ENCODE data around the gene LIPC.

DNA sequence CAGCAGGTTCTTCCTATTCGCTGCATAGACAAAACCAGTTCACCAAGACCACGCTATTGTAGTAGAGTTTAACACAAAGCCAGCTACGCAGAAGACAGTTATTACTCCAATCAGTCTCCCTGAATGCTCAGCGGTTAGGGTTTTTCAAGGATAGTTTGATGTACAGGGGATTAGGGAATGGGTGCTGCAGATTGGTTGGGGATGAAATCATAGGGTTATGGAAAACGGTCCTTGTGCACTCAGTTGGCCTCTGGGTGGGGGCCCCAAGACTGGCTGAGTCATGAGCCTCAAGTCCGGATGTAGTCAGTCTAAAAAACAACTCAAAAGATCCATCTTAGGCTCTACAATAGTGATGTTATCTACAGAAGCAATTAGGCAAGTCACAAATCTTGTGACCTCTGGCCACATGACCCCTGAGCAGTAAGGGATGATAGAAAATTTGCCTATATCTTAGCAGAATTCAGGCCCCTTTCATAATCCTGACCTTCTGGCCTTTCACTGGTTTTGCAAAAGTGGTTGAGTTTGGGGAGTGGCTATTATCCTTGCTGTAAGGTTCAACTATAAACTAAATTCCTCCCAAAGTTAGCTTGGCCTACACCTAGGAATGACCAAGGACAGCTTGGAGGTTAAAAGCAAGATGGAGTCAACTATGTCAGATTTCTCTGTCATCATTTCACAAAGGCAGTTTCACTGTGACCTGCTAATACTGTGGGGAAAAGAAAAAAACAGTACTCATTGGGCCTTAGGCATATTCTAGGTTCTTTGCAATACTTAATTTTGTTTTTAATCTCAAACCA is 57.7 kb downstream of the LIPC start:
- no peak for TF ChIP-seq POLR2A (IDR thresholded peaks at IDR 0.05; ENCODE audit: low read length)
- no peak for TF ChIP-seq GATA1 (IDR thresholded peaks at IDR 0.05; ENCODE audit: low read depth, low read length)

All from erythroblast (primary cell).